Measurements from ENCODE around the gene DOCK4. TPM values are rescaled to one million over a fixed set of nuclear protein-coding genes. Genes with fewer than 3 reads are reported as not detected.
A peak's percentile ranks its signal among the peaks of the same experiment; 100 is the strongest.

Gene DOCK4
- total RNA-seq, 1 experiment from 2014 or later: 3.4 TPM

DNA sequence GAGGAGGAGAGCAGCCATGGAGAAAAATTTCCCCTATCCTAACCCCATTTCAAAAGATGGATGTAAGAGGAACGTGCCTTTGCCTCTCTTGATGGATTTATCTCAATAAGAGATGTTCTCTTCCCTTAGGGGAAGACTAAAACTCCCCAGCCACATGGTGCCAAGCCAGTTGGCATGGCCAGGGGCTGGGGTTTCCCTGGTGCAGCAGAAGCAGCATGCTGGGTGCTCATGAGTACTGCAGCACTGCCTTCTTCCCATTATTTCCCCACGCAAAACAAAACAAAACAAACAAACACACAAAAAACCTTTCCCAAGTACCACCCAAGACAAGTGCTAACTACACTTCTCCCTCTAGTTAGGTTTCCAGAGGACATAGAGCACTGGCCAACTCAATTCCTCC is 97.2 kb downstream of the DOCK4 start:
- Mint-ChIP-seq H3K27me3 (ENCODE audit: unreplicated experiment) (no peaks in the 10 kb centered on the region), H3K27ac (ENCODE audit: unreplicated experiment) (no peak overlapping the region), H3K9me3 (ENCODE audit: low read depth, unreplicated experiment) (no peaks in the 10 kb centered on the region), H3K36me3 (ENCODE audit: insufficient read depth, unreplicated experiment) (no peaks in the 10 kb centered on the region), H3K4me1 (ENCODE audit: low read depth, unreplicated experiment) (no peaks in the 10 kb centered on the region), H3K4me3 (ENCODE audit: low read depth, unreplicated experiment) (no peak overlapping the region)
- no TSS peak for BruUV-seq (replicated peaks)
- no peak for DNase-seq
- CTCF ChIA-PET: no interaction called here
- TF ChIP-seq, protein P1, sequence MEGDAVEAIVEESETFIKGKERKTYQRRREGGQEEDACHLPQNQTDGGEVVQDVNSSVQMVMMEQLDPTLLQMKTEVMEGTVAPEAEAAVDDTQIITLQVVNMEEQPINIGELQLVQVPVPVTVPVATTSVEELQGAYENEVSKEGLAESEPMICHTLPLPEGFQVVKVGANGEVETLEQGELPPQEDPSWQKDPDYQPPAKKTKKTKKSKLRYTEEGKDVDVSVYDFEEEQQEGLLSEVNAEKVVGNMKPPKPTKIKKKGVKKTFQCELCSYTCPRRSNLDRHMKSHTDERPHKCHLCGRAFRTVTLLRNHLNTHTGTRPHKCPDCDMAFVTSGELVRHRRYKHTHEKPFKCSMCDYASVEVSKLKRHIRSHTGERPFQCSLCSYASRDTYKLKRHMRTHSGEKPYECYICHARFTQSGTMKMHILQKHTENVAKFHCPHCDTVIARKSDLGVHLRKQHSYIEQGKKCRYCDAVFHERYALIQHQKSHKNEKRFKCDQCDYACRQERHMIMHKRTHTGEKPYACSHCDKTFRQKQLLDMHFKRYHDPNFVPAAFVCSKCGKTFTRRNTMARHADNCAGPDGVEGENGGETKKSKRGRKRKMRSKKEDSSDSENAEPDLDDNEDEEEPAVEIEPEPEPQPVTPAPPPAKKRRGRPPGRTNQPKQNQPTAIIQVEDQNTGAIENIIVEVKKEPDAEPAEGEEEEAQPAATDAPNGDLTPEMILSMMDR (IDR thresholded peaks at IDR 0.05; ENCODE audit: unreplicated experiment): no peak
- intact Hi-C loops (cut with micrococcal nuclease; ENCODE audit: unreplicated experiment): no loop called here

DNA sequence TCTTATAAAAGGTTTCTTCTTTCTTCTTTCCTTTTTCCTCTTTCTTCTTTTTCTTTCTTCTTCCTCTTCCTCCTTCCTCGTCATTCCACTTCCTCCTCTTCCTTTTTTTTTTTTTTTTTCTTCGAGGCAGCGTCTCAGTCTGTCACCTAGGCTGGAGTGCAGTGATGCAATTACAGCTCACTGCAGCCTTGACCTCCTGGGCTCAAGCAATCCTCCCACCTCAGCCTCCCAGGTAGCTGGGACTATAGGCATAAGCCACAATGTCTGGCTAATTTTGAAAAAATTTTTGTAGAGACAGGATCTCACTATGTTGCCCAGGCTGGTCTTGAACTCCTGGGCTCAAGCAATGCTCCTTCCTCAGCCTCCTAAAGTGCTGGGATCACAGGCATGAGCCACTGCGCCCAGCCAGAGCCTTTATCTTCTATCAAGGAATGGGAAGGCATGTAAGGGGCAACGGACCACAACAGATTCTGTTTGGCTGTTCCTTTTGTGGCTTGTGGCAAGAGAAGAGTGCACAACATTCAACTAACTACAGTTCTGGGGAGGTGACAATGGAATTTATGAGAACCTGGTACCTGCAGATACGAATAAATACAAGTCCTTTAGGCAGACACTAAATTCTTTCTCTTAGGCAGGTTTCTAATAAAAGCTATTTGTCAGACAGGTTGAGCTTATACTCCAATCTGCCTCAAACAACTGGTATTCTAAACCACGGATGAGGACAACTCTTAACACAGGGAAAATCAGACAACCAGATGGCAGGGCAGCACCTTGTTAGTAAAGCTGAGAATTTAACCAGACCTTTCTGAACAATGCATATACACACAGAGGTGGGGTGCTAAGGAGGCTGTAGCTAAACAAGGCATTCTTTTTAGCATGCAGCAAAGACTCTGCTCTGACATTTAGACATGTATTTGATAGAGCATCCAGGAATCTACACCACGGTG is 100.3 kb downstream of the DOCK4 start:
- no TSS peak for BruUV-seq (replicated peaks)
- H3K36me3 Mint-ChIP-seq (ENCODE audit: insufficient read depth, unreplicated experiment): no peaks in the 10 kb centered on the region
- H3K4me1 Mint-ChIP-seq (ENCODE audit: low read depth, unreplicated experiment): no peaks in the 10 kb centered on the region
- no peaks in the 10 kb centered on the region for H3K9me3 Mint-ChIP-seq (ENCODE audit: low read depth, unreplicated experiment)
- TF ChIP-seq, protein P1 (IDR thresholded peaks at IDR 0.05; ENCODE audit: unreplicated experiment): no peak
- H3K4me3 Mint-ChIP-seq (ENCODE audit: low read depth, unreplicated experiment): no peak overlapping the region
- intact Hi-C loops (cut with micrococcal nuclease; ENCODE audit: unreplicated experiment): no loop called here
- no peak overlapping the region for H3K27ac Mint-ChIP-seq (ENCODE audit: unreplicated experiment)
- DNase-seq: no peak
- no peaks in the 10 kb centered on the region for H3K27me3 Mint-ChIP-seq (ENCODE audit: unreplicated experiment)
- CTCF ChIA-PET: interaction anchor here (0.6 kb wide), 1 partner anchor 173 kb away, joined by 3 read pairs; no protein-coding TSS in a partner anchor

DNA sequence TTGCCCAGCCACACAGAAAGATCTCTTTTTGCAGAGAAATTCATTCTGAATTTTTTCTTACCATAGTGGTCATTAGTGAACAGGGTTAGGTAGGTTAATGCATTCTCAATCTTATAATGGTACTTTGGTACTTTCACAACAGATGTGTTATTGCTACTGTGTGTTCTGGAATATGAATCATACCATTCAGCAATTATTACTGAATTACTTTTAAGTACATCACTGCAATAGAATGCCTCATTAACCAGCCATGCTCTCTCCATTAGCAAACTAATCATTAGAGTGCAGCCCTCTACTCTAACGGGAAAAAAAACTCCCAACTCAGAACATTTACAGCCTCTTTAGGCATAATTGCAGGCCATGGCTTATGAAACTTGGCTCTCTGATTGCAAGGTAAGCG is 102.1 kb downstream of the DOCK4 start:
- Mint-ChIP-seq H3K4me1 (ENCODE audit: low read depth, unreplicated experiment) (no peaks in the 10 kb centered on the region), H3K9me3 (ENCODE audit: low read depth, unreplicated experiment) (no peaks in the 10 kb centered on the region), H3K27me3 (ENCODE audit: unreplicated experiment) (no peaks in the 10 kb centered on the region), H3K36me3 (ENCODE audit: insufficient read depth, unreplicated experiment) (no peaks in the 10 kb centered on the region), H3K27ac (ENCODE audit: unreplicated experiment) (no peak overlapping the region), H3K4me3 (ENCODE audit: low read depth, unreplicated experiment) (no peak overlapping the region)
- TF ChIP-seq, protein P1 (IDR thresholded peaks at IDR 0.05; ENCODE audit: unreplicated experiment): no peak
- BruUV-seq (replicated peaks): no TSS peak
- intact Hi-C loops (cut with micrococcal nuclease; ENCODE audit: unreplicated experiment): no loop called here
- DNase-seq: no peak
- CTCF ChIA-PET: no interaction called here

DNA sequence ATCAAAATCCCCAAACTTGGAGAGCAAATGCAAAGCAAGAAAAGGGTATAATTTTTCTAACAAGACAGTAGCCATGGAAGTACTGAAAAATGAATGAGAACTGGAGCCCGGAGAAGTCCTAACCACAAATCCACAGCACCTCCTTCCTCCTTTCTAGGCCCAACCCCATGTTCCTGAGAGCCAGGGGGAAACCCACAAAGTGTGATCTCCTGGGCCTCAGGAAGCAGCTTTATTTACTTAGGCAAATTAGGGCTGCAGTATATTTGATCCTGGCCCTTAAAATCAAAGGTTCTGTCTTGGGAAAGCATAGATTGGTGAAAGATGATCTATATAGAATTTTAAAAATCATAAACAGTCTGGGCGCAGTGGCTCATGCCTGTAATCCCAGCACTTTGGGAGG is 103.0 kb downstream of the DOCK4 start:
- peak; percentile 30 for DNase-seq
- BruUV-seq (replicated peaks): no TSS peak
- TF ChIP-seq, protein P1 (IDR thresholded peaks at IDR 0.05; ENCODE audit: unreplicated experiment): no peak
- CTCF ChIA-PET: no interaction called here
- Mint-ChIP-seq H3K27me3 (ENCODE audit: unreplicated experiment) (no peaks in the 10 kb centered on the region), H3K4me1 (ENCODE audit: low read depth, unreplicated experiment) (no peaks in the 10 kb centered on the region), H3K4me3 (ENCODE audit: low read depth, unreplicated experiment) (no peak overlapping the region), H3K36me3 (ENCODE audit: insufficient read depth, unreplicated experiment) (no peaks in the 10 kb centered on the region), H3K27ac (ENCODE audit: unreplicated experiment) (no peak overlapping the region), H3K9me3 (ENCODE audit: low read depth, unreplicated experiment) (no peaks in the 10 kb centered on the region)
- intact Hi-C loops (cut with micrococcal nuclease; ENCODE audit: unreplicated experiment): no loop called here

Data from Calu3 (cell line).